Caki2 (cell line): Measurements from ENCODE around the gene HOXB6. TPM values are rescaled to one million over a fixed set of nuclear protein-coding genes. Genes with fewer than 3 reads are reported as not detected.

Experiments used
- DNase-seq: peaks from one replicate; pipeline ENCODE4 v3.0.0-alpha.2; 2015; ENCODE audit warnings: low read depth
- in situ Hi-C: cut with HindIII; loops from 2 replicates; pipeline ENCODE4 v1.10.0; 2016; ENCODE audit warnings: low sequenced_read_pairs, low pct_unique_long_range_greater_than_20kb, mixed read lengths
- total RNA-seq: library from RNA; depleted of rRNA; stranded (reverse); fragments of >200 nt; shearing (Covaris generic); gene quantifications from 2 replicates; pipeline ENCODE4 v1.2.3, GENCODE V29; 2014; ENCODE audit warnings: low replicate concordance

HOXB6 gene
- total RNA-seq, 1 experiment from 2014 or later = 5.4 TPM

- in situ Hi-C loops = no loop called here
- DNase-seq = no peak
Measured at GRCh38 chr17:48601207-48601538, 3.6 kb downstream of the HOXB6 start.

GRCh38 chr17:48600244-48601098, 4.3 kb downstream of the HOXB6 start:
- in situ Hi-C loops = no loop called here
- DNase-seq = no peak

- DNase-seq = no peak
- in situ Hi-C loops = no loop called here
Measured at GRCh38 chr17:48599354-48599753, 5.4 kb downstream of the HOXB6 start.

GRCh38 chr17:48598736-48599135, 6.0 kb downstream of the HOXB6 start:
- in situ Hi-C loops = no loop called here
- no peak for DNase-seq

GRCh38 chr17:48597778-48598631, 6.8 kb downstream of the HOXB6 start:
- no peak for DNase-seq
- in situ Hi-C loops = no loop called here

- DNase-seq = no peak
- in situ Hi-C loops = no loop called here
Measured at GRCh38 chr17:48597528-48597777, 7.3 kb downstream of the HOXB6 start.

- no peak for DNase-seq
- in situ Hi-C loops = no loop called here
Measured at GRCh38 chr17:48596735-48597527, 7.9 kb downstream of the HOXB6 start.

- in situ Hi-C loops = no loop called here
- no peak for DNase-seq
Measured at GRCh38 chr17:48596000-48596734, 8.6 kb downstream of the HOXB6 start.

- DNase-seq = no peak
- in situ Hi-C loops = no loop called here
Measured at GRCh38 chr17:48595278-48595999, 9.3 kb downstream of the HOXB6 start.

GRCh38 chr17:48594538-48595277, 10.1 kb downstream of the HOXB6 start:
- DNase-seq = no peak
- in situ Hi-C loops = no loop called here

GRCh38 chr17:48593840-48594537, 10.8 kb downstream of the HOXB6 start:
- peak; percentile 67 for DNase-seq
- in situ Hi-C loops = no loop called here

GRCh38 chr17:48593126-48593829, 11.5 kb downstream of the HOXB6 start, which contains the start of gene HOXB5:
TSS of gene HOXB5 (minus strand) at chr17:48593779. CDS start at chr17:48593682, 97 bp downstream.
- in situ Hi-C loops = no loop called here
- DNase-seq = no peak

GRCh38 chr17:48592577-48592976, 12.2 kb downstream of the HOXB6 start:
- no peak for DNase-seq
- in situ Hi-C loops = no loop called here

- in situ Hi-C loops = no loop called here
- no peak for DNase-seq
Measured at GRCh38 chr17:48592057-48592514, 12.7 kb downstream of the HOXB6 start.

- no peak for DNase-seq
- in situ Hi-C loops = no loop called here
Measured at GRCh38 chr17:48591255-48592056, 13.3 kb downstream of the HOXB6 start.
